ENCODE data around the gene GOLIM4.
A peak's percentile ranks its signal among the peaks of the same experiment; 100 is the strongest.
"Not testable (repeated sequence)": the region's sequence is repeated elsewhere in the genome, so short reads cannot be mapped to it uniquely, and the experiment has no call there.

The GOLIM4 gene

DNA sequence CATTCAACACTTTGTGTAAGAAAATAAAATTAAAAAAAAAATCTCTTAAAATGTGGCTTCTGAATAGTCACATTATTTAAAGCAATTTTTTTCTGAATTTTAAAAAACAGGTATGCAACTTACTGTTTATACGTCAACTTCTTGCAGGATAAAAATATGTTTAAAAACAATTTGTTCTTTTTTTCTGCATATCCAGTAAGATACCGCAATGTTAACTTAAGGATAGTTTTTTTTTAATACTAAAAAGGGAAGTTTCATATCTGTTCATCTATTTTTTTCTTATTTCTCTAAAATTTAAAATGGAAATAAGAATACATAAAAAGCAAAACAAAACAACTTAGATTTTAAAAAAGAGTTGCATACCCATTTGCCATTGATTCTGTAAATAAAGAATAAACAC, 27.4 kb downstream of the GOLIM4 start:
- DNase-seq (ENCODE audit: insufficient read length, low spot score) (no peak), FAIRE-seq (no peak)
- no peak for TF ChIP-seq SPI1 (IDR thresholded peaks at IDR 0.05; ENCODE audit: low read depth, low read length)
- TF ChIP-seq POU2F2 (IDR thresholded peaks at IDR 0.05; ENCODE audit: low read depth, low read length), result no peak
- no peak for TF ChIP-seq TAF1 (IDR thresholded peaks at IDR 0.05; ENCODE audit: low read depth, low read length)
- TF ChIP-seq PAX5 (IDR thresholded peaks at IDR 0.05; ENCODE audit: insufficient read depth, low read length, severe bottlenecking), result no peak
- TF ChIP-seq POLR2AphosphoS5 (IDR thresholded peaks at IDR 0.05; ENCODE audit: low read depth, low read length), result no peak
- TF ChIP-seq POLR2A (IDR thresholded peaks at IDR 0.05; ENCODE audit: low read depth, low read length), result no peak

DNA sequence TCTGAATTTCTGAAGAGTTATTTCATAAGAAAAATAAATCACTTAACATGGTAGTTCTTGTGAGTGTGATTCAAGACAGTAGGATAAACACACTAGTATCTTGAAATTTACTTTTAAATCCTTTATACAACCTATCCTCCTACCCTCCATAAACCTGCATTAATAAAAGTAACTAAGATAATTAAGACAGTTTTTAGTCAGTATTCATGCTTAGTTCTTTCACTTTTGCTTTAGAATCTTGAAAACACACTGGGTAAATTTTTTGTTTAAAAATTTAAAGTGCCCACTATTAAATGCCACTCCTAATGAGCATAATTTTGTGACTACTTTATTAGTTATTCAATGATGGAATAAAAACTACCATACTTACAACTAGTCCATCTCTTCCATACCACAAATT, 28.8 kb downstream of the GOLIM4 start:
- DNase-seq (ENCODE audit: insufficient read length, low spot score) (no peak), FAIRE-seq (no peak)

DNA sequence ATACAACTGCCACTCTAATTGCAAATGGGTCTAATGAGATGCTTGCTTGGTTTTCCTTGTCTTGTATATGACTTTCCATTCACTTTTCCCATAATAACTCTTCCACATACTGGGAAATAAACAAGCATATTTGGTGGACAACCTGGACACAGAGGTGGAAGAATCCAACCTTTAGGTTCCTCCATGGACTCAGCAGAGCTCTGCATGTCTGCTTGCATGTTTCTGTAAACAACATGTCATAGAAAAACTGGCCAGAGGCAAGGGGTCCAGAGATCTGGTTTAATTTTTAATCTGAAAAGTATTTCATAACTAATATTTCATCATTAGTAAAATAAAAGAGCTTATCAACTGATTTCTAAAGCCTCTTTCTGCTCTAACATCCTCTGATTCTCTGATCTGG, 30.2 kb downstream of the GOLIM4 start:
- TF ChIP-seq PAX5 (IDR thresholded peaks at IDR 0.05; ENCODE audit: insufficient read depth, low read length, severe bottlenecking) (no peak), TAF1 (IDR thresholded peaks at IDR 0.05; ENCODE audit: low read depth, low read length) (no peak), POLR2AphosphoS5 (IDR thresholded peaks at IDR 0.05; ENCODE audit: low read depth, low read length) (no peak), POU2F2 (IDR thresholded peaks at IDR 0.05; ENCODE audit: low read depth, low read length) (no peak), POLR2A (IDR thresholded peaks at IDR 0.05; ENCODE audit: low read depth, low read length) (no peak), SPI1 (IDR thresholded peaks at IDR 0.05; ENCODE audit: low read depth, low read length) (no peak)
- FAIRE-seq (peak; percentile 58), DNase-seq (ENCODE audit: insufficient read length, low spot score) (no peak)

More for the DNA sequence above, 28.8 kb downstream of the GOLIM4 start:
- TF ChIP-seq PAX5 (IDR thresholded peaks at IDR 0.05; ENCODE audit: insufficient read depth, low read length, severe bottlenecking) (no peak), TAF1 (IDR thresholded peaks at IDR 0.05; ENCODE audit: low read depth, low read length) (no peak), SPI1 (IDR thresholded peaks at IDR 0.05; ENCODE audit: low read depth, low read length) (no peak), POLR2A (IDR thresholded peaks at IDR 0.05; ENCODE audit: low read depth, low read length) (no peak), POLR2AphosphoS5 (IDR thresholded peaks at IDR 0.05; ENCODE audit: low read depth, low read length) (no peak), POU2F2 (IDR thresholded peaks at IDR 0.05; ENCODE audit: low read depth, low read length) (no peak)

DNA sequence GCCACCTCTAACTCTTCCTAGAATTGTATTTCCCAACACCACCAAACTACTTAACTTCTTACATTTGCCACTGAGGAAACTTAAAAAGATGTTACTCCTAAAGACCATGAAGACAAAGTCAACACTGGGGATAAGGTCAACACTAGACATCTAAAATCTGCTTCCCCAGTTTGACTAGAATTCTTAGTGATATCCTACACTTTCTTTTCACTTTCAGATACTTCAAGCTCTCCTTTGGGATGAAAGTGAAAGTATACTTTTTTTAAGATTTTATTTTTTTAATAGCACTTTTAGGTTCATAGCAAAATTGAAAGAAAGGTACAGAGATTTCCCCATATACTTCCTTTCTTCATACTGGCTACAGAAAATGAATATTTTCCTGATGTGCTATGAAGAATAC, 32.6 kb downstream of the GOLIM4 start:
- FAIRE-seq (no peak), DNase-seq (ENCODE audit: insufficient read length, low spot score) (no peak)
- no peak for TF ChIP-seq PAX5 (IDR thresholded peaks at IDR 0.05; ENCODE audit: insufficient read depth, low read length, severe bottlenecking)
- no peak for TF ChIP-seq POU2F2 (IDR thresholded peaks at IDR 0.05; ENCODE audit: low read depth, low read length)
- no peak for TF ChIP-seq POLR2A (IDR thresholded peaks at IDR 0.05; ENCODE audit: low read depth, low read length)
- no peak for TF ChIP-seq SPI1 (IDR thresholded peaks at IDR 0.05; ENCODE audit: low read depth, low read length)
- TF ChIP-seq TAF1 (IDR thresholded peaks at IDR 0.05; ENCODE audit: low read depth, low read length), result no peak
- TF ChIP-seq POLR2AphosphoS5 (IDR thresholded peaks at IDR 0.05; ENCODE audit: low read depth, low read length), result no peak

DNA sequence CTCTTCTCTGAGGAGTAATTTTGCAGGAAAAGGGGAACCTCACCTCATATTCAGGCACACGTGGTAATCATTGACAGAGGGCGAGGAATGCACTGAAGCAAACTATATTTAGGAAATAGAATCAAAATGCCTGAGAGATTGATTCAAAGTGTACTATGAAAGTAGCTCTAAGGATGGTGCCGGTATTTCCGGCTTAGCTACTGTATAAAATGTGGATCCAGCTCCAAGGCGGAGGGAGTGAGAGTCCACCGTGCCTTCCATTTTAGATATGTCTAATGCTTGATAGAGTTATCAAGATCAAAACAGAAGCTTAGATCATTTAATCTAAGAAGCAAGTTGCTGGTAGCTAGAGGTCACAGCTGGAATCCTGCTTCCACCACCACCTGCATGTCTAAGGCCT, 33.0 kb downstream of the GOLIM4 start:
- FAIRE-seq, result peak; percentile 51
- no peak for TF ChIP-seq PAX5 (IDR thresholded peaks at IDR 0.05; ENCODE audit: insufficient read depth, low read length, severe bottlenecking)
- no peak for DNase-seq (ENCODE audit: insufficient read length, low spot score)

DNA sequence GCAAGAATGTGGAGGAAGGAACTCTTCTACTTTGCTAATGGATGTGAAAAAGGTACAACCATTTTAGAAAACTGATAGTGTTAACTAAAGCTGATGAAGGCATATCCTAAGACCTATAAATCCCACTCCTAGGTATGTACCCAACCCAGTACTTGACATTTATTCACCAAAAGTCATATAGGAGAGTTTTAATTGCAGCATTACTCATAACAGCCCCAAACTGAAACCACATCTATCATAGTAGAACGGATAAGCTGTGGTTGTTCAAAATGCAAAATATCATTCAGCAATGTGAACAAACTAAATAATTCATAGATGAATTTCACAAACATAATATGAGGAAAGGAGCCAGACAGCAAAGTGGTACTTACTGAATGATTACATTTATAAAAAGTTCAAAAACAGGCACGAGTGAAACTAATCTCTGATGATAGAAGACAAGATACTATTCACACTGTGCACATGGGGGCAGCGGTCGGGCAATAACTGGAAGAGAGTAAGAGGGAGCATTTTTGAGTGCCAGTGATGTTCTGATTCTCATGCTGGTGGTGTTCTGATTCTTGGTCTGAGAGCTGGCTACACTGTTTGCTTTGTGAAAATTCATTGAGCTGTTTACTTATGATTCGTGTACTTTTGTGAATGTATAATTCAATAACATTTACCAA, 34.3 kb downstream of the GOLIM4 start:
- DNase-seq (ENCODE audit: insufficient read length, low spot score) (no peak), FAIRE-seq (peak; percentile 13)
- TF ChIP-seq TAF1 (IDR thresholded peaks at IDR 0.05; ENCODE audit: low read depth, low read length) (no peak), PAX5 (IDR thresholded peaks at IDR 0.05; ENCODE audit: insufficient read depth, low read length, severe bottlenecking) (no peak), SPI1 (IDR thresholded peaks at IDR 0.05; ENCODE audit: low read depth, low read length) (no peak)

DNA sequence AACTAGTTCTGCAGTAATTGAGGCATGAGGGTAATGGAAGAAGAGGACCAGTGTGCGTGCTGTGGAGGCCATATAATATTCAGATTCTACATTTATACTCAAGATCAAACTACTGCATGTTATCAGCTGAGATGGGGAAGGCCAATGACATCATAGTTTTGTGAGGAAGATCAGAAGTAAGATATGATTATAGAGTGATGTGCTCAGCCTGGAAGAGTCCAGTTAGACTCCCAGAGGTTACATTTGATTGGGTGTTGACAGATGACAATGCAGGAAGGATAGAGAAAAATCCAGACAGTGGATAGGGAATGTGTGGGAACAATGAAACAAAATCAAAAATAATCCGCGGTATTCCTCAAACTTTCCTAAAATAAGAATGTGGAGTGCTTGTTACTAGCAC, 35.4 kb downstream of the GOLIM4 start:
- no peak for FAIRE-seq
- TF ChIP-seq POU2F2 (IDR thresholded peaks at IDR 0.05; ENCODE audit: low read depth, low read length) (no peak), PAX5 (IDR thresholded peaks at IDR 0.05; ENCODE audit: insufficient read depth, low read length, severe bottlenecking) (no peak), POLR2A (IDR thresholded peaks at IDR 0.05; ENCODE audit: low read depth, low read length) (no peak), TAF1 (IDR thresholded peaks at IDR 0.05; ENCODE audit: low read depth, low read length) (no peak), POLR2AphosphoS5 (IDR thresholded peaks at IDR 0.05; ENCODE audit: low read depth, low read length) (no peak), SPI1 (IDR thresholded peaks at IDR 0.05; ENCODE audit: low read depth, low read length) (no peak)
- no peak for DNase-seq (ENCODE audit: insufficient read length, low spot score)

DNA sequence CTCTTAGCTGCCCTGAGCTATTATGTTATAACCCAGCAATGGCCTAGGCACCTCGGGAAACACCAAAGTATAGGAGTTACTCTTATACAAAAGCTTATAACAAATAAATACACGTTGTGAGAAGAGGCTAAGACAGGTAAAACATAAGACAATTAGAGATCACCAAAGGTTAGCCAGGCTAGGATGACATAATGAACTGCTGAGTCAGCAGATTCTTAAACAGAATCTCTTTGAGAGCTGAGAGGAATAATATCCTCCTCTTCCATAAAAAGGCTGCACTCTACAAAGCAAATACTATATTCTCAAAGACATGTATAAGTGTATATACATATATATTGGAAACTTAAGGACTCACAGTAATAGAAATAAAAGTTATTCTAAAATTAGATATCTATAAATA, 37.2 kb downstream of the GOLIM4 start:
- FAIRE-seq (no peak), DNase-seq (ENCODE audit: insufficient read length, low spot score) (no peak)
- TF ChIP-seq PAX5 (IDR thresholded peaks at IDR 0.05; ENCODE audit: insufficient read depth, low read length, severe bottlenecking) (no peak), POLR2A (IDR thresholded peaks at IDR 0.05; ENCODE audit: low read depth, low read length) (no peak), POU2F2 (IDR thresholded peaks at IDR 0.05; ENCODE audit: low read depth, low read length) (no peak), SPI1 (IDR thresholded peaks at IDR 0.05; ENCODE audit: low read depth, low read length) (no peak), POLR2AphosphoS5 (IDR thresholded peaks at IDR 0.05; ENCODE audit: low read depth, low read length) (no peak)

DNA sequence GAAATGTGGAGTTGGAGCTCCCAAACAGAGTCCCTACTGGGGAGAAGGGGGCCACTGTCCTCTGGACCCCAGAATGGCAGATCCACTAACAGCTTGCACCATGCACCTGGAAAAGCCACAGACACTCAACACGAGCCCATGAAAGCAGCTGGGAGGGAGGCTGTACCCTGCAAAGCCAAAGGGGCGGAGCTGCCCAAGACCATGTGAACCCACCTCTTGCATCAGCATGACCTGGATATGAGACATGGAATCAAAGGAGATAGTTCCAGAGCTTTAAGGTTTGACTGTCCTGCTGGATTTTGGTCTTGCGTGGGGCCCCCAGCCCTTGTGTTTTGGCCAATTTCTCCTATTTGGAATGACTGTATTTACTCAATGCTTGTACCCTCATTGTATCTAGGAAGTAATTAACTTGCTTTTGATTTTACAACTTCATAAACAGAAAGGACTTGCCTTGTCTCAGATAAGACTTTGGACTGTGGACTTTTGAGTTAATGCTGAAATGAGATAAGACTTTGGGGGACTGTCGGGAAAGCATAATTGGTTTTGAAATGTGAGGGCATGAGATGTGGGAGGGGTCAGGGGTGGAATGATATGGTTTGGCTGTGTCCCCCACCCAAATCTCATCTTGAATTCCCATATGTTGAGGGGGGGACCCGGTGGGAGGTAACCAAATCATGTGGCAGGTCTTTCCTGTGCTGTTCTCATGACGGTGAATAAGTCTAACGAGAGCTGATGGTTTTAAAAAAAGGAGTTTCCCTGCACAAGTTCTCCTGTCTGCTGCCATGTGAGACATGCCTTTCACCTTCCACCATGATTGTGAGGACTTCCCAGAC, 39.1 kb downstream of the GOLIM4 start:
- not testable (repeated sequence) for FAIRE-seq; DNase-seq (ENCODE audit: insufficient read length, low spot score)

DNA sequence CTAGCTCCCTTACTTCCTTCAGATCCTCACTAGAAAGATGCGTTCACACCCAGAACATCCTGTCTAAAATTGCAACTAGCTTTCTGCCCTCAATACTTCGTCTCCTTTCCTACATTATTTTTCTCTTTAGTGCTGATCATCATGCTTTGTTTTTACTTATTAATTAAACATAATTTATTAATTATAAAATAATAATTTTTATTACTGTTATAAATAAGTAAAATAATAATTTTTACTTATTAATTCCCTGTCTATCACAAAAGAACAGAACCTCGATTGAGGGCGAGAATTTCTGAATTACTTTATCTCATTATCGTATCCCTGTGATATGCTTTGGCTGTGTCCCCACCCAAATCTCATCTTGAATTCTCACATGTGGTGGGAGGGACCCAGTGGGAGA, 41.3 kb downstream of the GOLIM4 start:
- no peak for FAIRE-seq
- TF ChIP-seq POLR2A (IDR thresholded peaks at IDR 0.05; ENCODE audit: low read depth, low read length) (no peak), SPI1 (IDR thresholded peaks at IDR 0.05; ENCODE audit: low read depth, low read length) (no peak), TAF1 (IDR thresholded peaks at IDR 0.05; ENCODE audit: low read depth, low read length) (no peak), POLR2AphosphoS5 (IDR thresholded peaks at IDR 0.05; ENCODE audit: low read depth, low read length) (no peak), POU2F2 (IDR thresholded peaks at IDR 0.05; ENCODE audit: low read depth, low read length) (no peak), PAX5 (IDR thresholded peaks at IDR 0.05; ENCODE audit: insufficient read depth, low read length, severe bottlenecking) (no peak)

More for the DNA sequence above, 41.3 kb downstream of the GOLIM4 start:
- DNase-seq (ENCODE audit: insufficient read length, low spot score), result no peak

Measured in GM12891 (cell line).